GM12878 (cell line): ENCODE results near the gene KRTAP4-5. TPM values are rescaled to one million over a fixed set of nuclear protein-coding genes. Genes with fewer than 3 reads are reported as not detected.

Experiments used
- ATAC-seq: fragments of 200-7000 bp; cut with Tn5 transposase; 3 replicates; pipeline ENCODE4 v1.9.1; 2020; ENCODE audit warnings: mild to moderate bottlenecking, moderate library complexity
- BruUV-seq: library from RNA; stranded (reverse); fragments of 400-500 nt; replicated peaks from 2 replicates; lab custom pipeline; 2021; lab: Mats Ljungman, UMichigan
- CTCF ChIA-PET: fragments of 300-600 bp; sonication (Branson Sonifier 250); formaldehyde crosslinking; extraction: SDS; loops from one replicate; lab custom pipeline; 2021; ENCODE audit warnings: inconsistent platforms; lab: Yijun Ruan, JAX
- POLR2A ChIA-PET: fragments of 350-600 bp; formaldehyde crosslinking; extraction: SDS; loops from one replicate; lab custom pipeline; 2021; ENCODE audit warnings: inconsistent platforms; lab: Charles Lee
- RAD21 ChIA-PET: fragments of 300-600 bp; sonication (Branson Sonifier 250); formaldehyde crosslinking; loops from one replicate; lab custom pipeline; 2023; ENCODE audit warnings: antibody characterized with exemption; ENCODE audit not compliant: unreplicated experiment; lab: Charles Lee
- SMC1A ChIA-PET: fragments of 300-600 bp; sonication (Branson Sonifier 250); formaldehyde crosslinking; loops from one replicate; lab custom pipeline; 2023; ENCODE audit not compliant: unreplicated experiment, uncharacterized antibody; lab: Charles Lee
- DNase-seq: peaks from one replicate; pipeline ENCODE4 v3.0.0-alpha.2; 2011; ENCODE audit warnings: low read depth, low spot score
- FAIRE-seq: peaks from 3 replicates; lab custom pipeline; 2011; peaks lifted over from hg19 to GRCh38; lab: Jason Lieb, UNC
- H2AFZ ChIP-seq: 2 replicates; pipeline ENCODE4 v1.6.0; 2011; ENCODE audit warnings: low read depth, low read length, control low read depth; ENCODE audit not compliant: control insufficient read depth
- H3K27ac ChIP-seq: 2 replicates; pipeline ENCODE4 v1.5.1; 2011; ENCODE audit warnings: control low read depth; ENCODE audit not compliant: control insufficient read depth, insufficient read depth
- H3K27me3 ChIP-seq, 2 experiments: replicated peaks in 1 of 2; 2 replicates each; pipeline versions ENCODE4 v1.6.0 to v1.6.1; 2011; ENCODE audit warnings: low read length in 1 of 2; ENCODE audit not compliant: control insufficient read depth in 2 of 2, insufficient read depth in 2 of 2
- H3K36me3 ChIP-seq, 2 experiments: 2 replicates each; pipeline ENCODE4 v1.5.1; 2011; ENCODE audit warnings: low read length in 1 of 2; ENCODE audit not compliant: control insufficient read depth in 2 of 2, insufficient read depth in 2 of 2
- H3K4me1 ChIP-seq: 2 replicates; pipeline ENCODE4 v1.6.1; 2011; ENCODE audit warnings: mild to moderate bottlenecking, low read length, moderate library complexity, mixed read lengths; ENCODE audit not compliant: control insufficient read depth, insufficient read depth
- H3K4me2 ChIP-seq: 2 replicates; pipeline ENCODE4 v1.6.0; 2011; ENCODE audit warnings: control low read depth; ENCODE audit not compliant: control insufficient read depth, insufficient read depth
- H3K4me3 ChIP-seq: fragments of 200-600 bp; sonication (generic); 2 replicates; pipeline ENCODE4 v1.5.1; 2016
- H3K79me2 ChIP-seq: 2 replicates; pipeline ENCODE4 v1.6.0; 2011; ENCODE audit warnings: low read length; ENCODE audit not compliant: control insufficient read depth, insufficient read depth
- H3K9ac ChIP-seq: 2 replicates; pipeline ENCODE4 v1.8.0; 2011; ENCODE audit warnings: low read length, control low read depth, mixed read lengths; ENCODE audit not compliant: control insufficient read depth, insufficient read depth
- H3K9me3 ChIP-seq: replicated peaks from 3 replicates; pipeline ENCODE4 v1.5.1; 2011; ENCODE audit warnings: mild to moderate bottlenecking, low read length; ENCODE audit not compliant: control insufficient read depth, insufficient read depth
- H4K20me1 ChIP-seq: 2 replicates; pipeline ENCODE4 v1.6.0; 2011; ENCODE audit not compliant: control insufficient read depth, insufficient read depth
- CHD1 ChIP-seq: IDR thresholded peaks from 2 replicates; pipeline ENCODE4 v1.6.1; 2012; ENCODE audit warnings: low read depth, low read length, improper control_type of control experiment
- ESRRA ChIP-seq: IDR thresholded peaks from 2 replicates; pipeline ENCODE4 v1.6.1; 2012; ENCODE audit warnings: mild to moderate bottlenecking, low read length, improper control_type of control experiment
- FOXM1 ChIP-seq: IDR thresholded peaks from 2 replicates; pipeline ENCODE4 v1.6.1; 2012; ENCODE audit warnings: low read depth, mild to moderate bottlenecking, inconsistent platforms, low read length, moderate library complexity
- PAX8 ChIP-seq: fragments of 450-650 bp; IDR thresholded peaks from 2 replicates; pipeline ENCODE4 v1.6.1; 2017; ENCODE audit warnings: mild to moderate bottlenecking, moderate library complexity
- PKNOX1 ChIP-seq: fragments of 450-650 bp; IDR thresholded peaks from 2 replicates; pipeline ENCODE4 v1.6.1; 2016; ENCODE audit warnings: mild to moderate bottlenecking
- RFX5 ChIP-seq: IDR thresholded peaks from 2 replicates; pipeline ENCODE4 v1.6.1; 2011; ENCODE audit warnings: low read depth, low read length, improper control_type of control experiment
- SMC3 ChIP-seq: IDR thresholded peaks from 2 replicates; pipeline ENCODE4 v1.6.1; 2011; ENCODE audit warnings: low read length, improper control_type of control experiment, borderline replicate concordance
- YY1 ChIP-seq: IDR thresholded peaks from 2 replicates; pipeline ENCODE4 v1.6.1; 2011; ENCODE audit warnings: low read depth, mild to moderate bottlenecking, low read length
- ZNF207 ChIP-seq: fragments of 450-650 bp; IDR thresholded peaks from 2 replicates; pipeline ENCODE4 v1.6.1; 2014; ENCODE audit warnings: antibody characterized with exemption, mild to moderate bottlenecking, borderline replicate concordance
- ZNF384 ChIP-seq: IDR thresholded peaks from 2 replicates; pipeline ENCODE4 v1.6.1; 2012; ENCODE audit warnings: low read depth, mild to moderate bottlenecking, low read length, improper control_type of control experiment, borderline replicate concordance
- WGBS: methylation state at CpG from one replicate; pipeline ENCODE4 v1.1.6; 2016; ENCODE audit warnings: low lambda C conversion rate; ENCODE audit not compliant: insufficient replicate concordance, insufficient coverage; ENCODE audit errors: missing lambda C conversion rate; 5-methylcytosine and 5-hydroxymethylcytosine counted together
- in situ Hi-C: fragments of 300-500 bp; cut with MboI; formaldehyde crosslinking; loops from 9 replicates; pipeline ENCODE4 v1.14.3; 2018; ENCODE audit warnings: mixed read lengths
- intact Hi-C: fragments of 100-400 bp; cut with micrococcal nuclease; formaldehyde crosslinking; loops from one replicate; pipeline ENCODE4 v1.14.2; 2022; ENCODE audit not compliant: unreplicated experiment
- polyA plus RNA-seq, 11 experiments: library from polyadenylated mRNA; depleted of rRNA in 4 of 11; unstranded in 6 of 11; stranded (reverse) in 5 of 11; fragments of >200 nt; fragmentation: Nextera tagmentation in 4 of 11; fragmentation: Illumina TruSeq in 1 of 11; extraction: Ambion mirVana in 4 of 11; extraction: Trizol in 1 of 11; gene quantifications; 1 replicate in 1 of 11; 2 replicates in 10 of 11; pipeline versions ENCODE4 v1.2.1 to v1.2.3, GENCODE V29; 2011 to 2016; ENCODE audit warnings: inconsistent platforms in 2 of 11, missing spikeins in 2 of 11, low read depth in 1 of 11
- total RNA-seq, 4 experiments: library from RNA; depleted of rRNA in 3 of 4; stranded (reverse); fragments of >200 nt in 3 of 4; fragmentation: Illumina TruSeq in 1 of 4; extraction: Trizol in 1 of 4; gene quantifications; 2 replicates each; pipeline versions ENCODE4 v1.2.1 to v1.2.3, GENCODE V29; 2013 to 2021
- TF ChIP-seq, protein P1 (sequence below): fragments of 450-650 bp; IDR thresholded peaks from 2 replicates; pipeline ENCODE4 v1.6.1; 2018; ENCODE audit warnings: mild to moderate bottlenecking, low read depth, moderate library complexity; ENCODE audit not compliant: partially characterized antibody
- TF ChIP-seq, protein P2 (sequence below): fragments of 450-650 bp; formaldehyde crosslinking; IDR thresholded peaks from 2 replicates; pipeline ENCODE4 v1.4.0; 2020; ENCODE audit warnings: mild to moderate bottlenecking, moderate library complexity

KRTAP4-5 gene
- total and polyA plus RNA-seq, 10 of the 15 experiments (the other 5 are each of a cell fraction or from before 2014, with no cell fraction given), result not detected

GRCh38 chr17:41126412-41126811, 23.2 kb downstream of the KRTAP4-5 start (continued):
- TF ChIP-seq, protein P1, sequence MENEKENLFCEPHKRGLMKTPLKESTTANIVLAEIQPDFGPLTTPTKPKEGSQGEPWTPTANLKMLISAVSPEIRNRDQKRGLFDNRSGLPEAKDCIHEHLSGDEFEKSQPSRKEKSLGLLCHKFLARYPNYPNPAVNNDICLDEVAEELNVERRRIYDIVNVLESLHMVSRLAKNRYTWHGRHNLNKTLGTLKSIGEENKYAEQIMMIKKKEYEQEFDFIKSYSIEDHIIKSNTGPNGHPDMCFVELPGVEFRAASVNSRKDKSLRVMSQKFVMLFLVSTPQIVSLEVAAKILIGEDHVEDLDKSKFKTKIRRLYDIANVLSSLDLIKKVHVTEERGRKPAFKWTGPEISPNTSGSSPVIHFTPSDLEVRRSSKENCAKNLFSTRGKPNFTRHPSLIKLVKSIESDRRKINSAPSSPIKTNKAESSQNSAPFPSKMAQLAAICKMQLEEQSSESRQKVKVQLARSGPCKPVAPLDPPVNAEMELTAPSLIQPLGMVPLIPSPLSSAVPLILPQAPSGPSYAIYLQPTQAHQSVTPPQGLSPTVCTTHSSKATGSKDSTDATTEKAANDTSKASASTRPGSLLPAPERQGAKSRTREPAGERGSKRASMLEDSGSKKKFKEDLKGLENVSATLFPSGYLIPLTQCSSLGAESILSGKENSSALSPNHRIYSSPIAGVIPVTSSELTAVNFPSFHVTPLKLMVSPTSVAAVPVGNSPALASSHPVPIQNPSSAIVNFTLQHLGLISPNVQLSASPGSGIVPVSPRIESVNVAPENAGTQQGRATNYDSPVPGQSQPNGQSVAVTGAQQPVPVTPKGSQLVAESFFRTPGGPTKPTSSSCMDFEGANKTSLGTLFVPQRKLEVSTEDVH, result no peak
- TF ChIP-seq, protein P2, sequence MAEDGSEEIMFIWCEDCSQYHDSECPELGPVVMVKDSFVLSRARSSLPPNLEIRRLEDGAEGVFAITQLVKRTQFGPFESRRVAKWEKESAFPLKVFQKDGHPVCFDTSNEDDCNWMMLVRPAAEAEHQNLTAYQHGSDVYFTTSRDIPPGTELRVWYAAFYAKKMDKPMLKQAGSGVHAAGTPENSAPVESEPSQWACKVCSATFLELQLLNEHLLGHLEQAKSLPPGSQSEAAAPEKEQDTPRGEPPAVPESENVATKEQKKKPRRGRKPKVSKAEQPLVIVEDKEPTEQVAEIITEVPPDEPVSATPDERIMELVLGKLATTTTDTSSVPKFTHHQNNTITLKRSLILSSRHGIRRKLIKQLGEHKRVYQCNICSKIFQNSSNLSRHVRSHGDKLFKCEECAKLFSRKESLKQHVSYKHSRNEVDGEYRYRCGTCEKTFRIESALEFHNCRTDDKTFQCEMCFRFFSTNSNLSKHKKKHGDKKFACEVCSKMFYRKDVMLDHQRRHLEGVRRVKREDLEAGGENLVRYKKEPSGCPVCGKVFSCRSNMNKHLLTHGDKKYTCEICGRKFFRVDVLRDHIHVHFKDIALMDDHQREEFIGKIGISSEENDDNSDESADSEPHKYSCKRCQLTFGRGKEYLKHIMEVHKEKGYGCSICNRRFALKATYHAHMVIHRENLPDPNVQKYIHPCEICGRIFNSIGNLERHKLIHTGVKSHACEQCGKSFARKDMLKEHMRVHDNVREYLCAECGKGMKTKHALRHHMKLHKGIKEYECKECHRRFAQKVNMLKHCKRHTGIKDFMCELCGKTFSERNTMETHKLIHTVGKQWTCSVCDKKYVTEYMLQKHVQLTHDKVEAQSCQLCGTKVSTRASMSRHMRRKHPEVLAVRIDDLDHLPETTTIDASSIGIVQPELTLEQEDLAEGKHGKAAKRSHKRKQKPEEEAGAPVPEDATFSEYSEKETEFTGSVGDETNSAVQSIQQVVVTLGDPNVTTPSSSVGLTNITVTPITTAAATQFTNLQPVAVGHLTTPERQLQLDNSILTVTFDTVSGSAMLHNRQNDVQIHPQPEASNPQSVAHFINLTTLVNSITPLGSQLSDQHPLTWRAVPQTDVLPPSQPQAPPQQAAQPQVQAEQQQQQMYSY (CRISPR knock-in tag), result no peak

DNA sequence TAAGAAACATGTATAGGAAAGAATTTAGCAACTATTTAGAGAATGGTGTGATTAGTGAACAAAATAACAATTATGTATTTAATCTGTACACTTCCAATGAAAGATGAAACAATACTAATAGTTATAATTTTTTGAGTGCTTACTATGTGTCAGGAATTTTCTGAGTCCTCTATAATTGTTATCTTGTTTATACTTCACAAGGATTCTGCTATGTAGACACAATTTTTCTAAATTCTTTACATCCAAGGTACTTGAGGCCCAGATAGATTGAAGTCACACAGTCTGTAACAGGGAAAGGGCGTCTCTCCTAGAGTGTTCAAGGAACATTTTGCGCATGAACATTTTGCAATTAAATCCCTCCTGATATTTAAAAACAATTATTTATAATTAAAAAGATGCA, 24.6 kb downstream of the KRTAP4-5 start:
- ChIA-PET SMC1A (no interaction called here), RAD21 (no interaction called here), POLR2A (no interaction called here), CTCF (no interaction called here)
- no peaks in the 10 kb centered on the region for H3K79me2 ChIP-seq
- no peak overlapping the region for H3K4me2 ChIP-seq
- H3K4me1 ChIP-seq, result no peaks in the 10 kb centered on the region
- H3K9ac ChIP-seq, result no peak overlapping the region
- intact Hi-C loops (no loop called here), in situ Hi-C loops (no loop called here)
- H3K9me3 ChIP-seq, result no peaks in the 10 kb centered on the region
- no peak overlapping the region for H3K27ac ChIP-seq
- ATAC-seq, result no peak
- no peak for FAIRE-seq
- no TSS peak for BruUV-seq
- H3K4me3 ChIP-seq, result no peak overlapping the region
- no peaks in the 10 kb centered on the region for H4K20me1 ChIP-seq
- WGBS, result 50% methylated on average over 2 of the region's 2 CpGs
- TF ChIP-seq PKNOX1 (no peak), FOXM1 (no peak), YY1 (no peak), ZNF207 (no peak), PAX8 (no peak), SMC3 (no peak), ESRRA (no peak), RFX5 (no peak), CHD1 (no peak), ZNF384 (no peak)
- DNase-seq, result no peak
- H3K36me3 ChIP-seq, result no peaks in the 10 kb centered on the region
- no peak overlapping the region for H2AFZ ChIP-seq
- H3K27me3 ChIP-seq, result no peaks in the 10 kb centered on the region
